Eye (tissue), 1 donor: ENCODE data around the gene RBCK1.
"Not testable (repeated sequence)": the region's sequence is repeated elsewhere in the genome, so short reads cannot be mapped to it uniquely, and the experiment has no call there.

Experiments used
- DNase-seq: peaks from one replicate; pipeline ENCODE4 v3.0.0-alpha.2; 2015

Gene RBCK1

DNA sequence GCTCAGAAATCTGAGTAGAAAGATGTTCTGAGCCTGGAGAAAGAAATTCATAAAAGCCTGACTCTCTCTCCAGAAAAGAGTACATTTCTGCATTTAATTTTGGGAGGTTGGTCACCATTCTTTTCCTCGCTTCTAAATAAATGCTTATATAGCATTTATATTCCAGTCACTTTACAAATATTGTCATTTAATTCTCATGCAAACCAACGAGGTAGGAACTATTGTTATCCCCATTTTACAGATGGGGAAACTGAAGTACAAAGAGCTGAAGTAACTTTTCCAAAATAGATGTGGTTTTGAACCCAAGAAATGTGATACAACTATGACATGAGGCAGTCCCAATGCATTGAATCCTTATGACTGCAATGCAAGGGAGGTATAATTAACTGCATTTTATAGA lies 32.0 kb upstream of the RBCK1 start:
- DNase-seq: no peak

DNA sequence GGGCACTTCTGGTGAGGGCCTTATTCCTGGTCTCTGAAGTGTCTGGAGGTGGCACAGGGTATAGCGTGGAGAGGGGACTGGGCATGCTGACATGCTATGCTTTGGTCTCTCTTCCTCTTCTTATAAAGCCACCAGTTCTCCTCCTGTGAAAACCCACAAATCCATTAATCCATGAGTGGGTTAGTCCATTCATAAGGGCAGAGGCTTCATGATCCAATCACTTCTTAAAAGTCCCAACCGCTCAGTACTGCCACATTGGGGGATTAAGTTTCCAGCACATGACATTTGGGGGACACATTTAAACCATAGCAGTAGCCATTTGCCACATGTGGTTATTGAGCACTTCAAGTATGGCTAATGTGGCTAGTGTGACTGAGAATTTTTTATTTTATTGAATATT lies 31.3 kb upstream of the RBCK1 start:
- DNase-seq: no peak

DNA sequence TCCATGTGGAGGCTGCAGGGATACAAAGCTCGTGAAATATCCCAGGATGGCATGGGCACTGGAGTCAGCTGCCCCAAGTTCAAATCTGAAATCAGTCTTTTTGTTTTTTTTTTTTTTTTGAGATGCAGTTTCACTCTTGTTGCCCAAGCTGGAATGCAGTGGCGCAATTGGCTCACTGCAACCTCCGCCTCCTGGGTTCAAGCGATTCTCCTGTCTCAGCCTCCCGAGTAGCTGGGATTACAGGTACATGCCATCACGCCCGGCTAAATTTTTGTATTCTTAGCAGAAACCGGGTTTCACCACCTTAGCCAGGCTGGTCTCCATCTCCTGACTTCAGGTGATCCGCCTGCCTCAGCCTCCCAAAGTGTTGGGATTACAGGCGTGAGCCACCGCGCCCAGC lies 30.5 kb upstream of the RBCK1 start:
- not testable (repeated sequence) for DNase-seq

DNA sequence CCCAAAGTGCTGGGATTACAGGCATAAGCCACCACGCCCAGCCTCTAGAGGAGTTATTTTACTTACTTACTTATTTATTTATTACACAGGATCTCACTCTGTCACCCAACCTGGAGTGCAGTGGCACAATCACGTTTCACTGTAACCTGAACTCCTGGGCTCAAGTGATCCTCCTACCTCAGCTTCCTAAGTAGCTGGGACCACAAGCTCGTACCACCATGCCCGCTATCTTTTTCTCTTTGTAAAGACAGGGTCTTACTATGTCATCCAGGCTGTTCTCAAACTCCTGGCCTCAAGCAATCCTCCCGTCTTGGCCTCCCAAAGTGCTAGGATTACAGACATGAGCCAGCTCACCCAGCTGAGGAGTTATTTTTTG lies 29.1 kb upstream of the RBCK1 start:
- DNase-seq: no peak

DNA sequence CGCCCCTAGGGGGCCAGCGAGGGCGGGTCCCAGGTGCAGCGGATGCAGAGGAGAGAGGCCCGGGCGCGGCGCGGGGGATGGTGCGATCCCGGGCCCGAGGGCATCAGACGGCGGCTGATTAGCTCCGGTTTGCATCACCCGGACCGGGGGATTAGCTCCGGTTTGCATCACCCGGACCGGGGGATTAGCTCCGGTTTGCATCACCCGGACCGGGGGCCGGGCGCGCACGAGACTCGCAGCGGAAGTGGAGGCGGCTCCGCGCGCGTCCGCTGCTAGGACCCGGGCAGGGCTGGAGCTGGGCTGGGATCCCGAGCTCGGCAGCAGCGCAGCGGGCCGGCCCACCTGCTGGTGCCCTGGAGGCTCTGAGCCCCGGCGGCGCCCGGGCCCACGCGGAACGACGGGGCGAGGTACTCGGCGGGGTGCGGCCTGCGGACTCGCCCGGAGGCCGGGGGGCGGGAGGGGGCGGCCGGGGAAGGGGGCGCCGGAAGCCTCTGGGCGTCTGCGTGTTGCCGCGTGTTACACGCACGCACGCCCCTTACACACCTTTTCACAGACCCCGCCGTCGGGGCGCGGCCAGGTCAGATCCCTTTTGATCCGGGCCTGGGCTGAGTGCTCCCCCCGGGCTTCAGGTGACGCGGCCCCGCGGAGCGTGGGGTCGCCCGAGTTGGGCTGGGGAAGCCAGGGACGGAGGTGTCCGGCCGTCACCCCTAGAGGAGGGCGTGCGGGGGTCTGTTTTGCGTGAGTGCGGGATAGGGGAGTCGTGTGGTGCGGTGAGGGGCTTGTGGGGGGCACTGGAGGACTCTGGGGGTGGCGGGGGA lies 27.1 kb upstream of the RBCK1 start:
- DNase-seq: peak; percentile 64

DNA sequence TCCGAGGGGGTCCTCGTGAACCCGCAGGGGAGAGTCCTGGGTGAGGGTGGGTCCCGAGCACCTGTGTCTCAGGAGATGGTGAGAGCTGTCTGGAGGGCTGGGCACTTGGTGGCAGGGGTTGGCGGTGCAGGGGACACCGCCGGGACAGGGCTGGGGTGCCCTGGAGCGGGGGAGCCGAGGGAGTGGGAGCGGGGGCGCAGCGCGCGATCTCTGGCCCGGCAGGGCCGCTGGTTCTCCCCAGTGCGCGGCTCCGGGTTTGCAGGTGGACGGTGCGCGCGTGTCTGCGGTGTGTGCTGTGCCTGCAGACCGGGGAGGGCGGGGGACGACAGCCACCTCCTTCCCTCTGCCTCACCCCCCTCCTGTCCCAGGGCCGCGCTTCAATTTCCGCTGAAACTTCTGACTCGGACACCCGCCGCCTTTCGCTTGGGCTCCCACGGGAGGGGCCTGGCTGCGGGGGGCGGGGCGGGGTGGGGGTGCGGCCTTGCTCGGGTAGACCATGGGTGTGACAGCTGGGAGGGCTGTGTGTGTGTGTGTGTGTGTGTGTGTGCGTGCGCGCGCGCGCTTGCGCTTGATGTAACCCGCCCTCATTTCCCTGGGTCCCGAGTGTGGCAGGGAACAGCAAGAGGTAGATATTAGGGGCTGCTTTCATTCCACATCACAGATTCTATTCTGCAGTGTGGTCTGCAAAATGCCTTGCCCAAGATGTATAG lies 26.4 kb upstream of the RBCK1 start:
- peak; percentile 78 for DNase-seq

DNA sequence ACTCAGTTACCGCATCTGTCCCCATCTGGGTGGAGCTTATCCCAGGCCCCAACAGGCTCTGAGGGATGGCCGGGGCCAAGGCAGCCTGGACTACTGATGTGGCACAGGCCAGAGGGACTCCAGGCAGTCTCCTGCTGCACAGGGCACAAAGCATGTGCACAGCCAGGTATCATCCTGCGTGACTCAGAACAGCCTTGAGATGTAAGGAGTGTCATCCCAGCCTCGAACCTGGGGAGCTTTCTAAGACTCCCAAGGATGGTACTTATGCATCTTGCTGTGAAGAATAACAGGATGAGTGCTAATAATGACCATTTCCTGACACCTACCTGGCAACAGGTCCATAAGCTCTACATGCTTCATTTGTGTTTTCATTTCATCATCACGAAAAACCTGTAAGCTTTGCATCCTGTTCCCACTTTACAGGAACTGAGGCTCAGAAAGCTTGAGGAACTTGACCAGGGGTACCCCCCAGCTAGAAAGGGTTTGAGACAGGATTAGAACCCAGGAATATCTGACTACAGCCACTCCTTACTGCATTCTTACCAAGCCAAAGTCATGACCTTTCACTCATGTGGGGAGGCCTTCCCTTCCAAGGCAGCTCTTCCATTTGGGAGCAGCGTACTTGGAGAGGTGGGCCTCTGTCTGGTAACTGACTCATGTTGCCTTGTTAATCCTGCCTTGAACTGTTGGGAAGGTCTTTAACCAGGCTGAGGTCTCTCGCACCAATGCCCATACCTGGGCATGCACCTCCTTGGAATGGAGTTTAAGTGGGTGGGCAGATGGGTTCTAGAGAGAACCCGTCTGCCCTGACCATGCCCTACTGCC lies 25.6 kb upstream of the RBCK1 start:
- DNase-seq: no peak

DNA sequence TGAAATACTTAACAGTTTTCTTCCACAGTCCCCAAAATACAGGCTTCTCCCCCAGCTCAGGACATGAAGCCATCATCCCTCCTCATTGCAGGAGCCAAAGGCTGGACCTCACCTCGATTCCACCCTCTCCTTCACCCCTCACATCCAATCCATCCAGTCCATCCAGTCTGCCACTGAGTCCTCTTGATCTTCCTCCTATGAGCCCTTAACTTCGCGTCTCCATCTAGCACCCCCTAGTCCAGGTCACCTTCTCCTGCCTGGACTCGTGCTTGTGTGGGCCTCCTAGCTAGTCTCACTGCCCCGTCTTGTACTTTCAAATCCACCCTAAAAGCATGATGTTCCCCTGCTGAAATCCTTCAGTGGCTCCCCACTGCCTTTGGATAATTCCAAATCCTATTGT lies 24.2 kb upstream of the RBCK1 start:
- no peak for DNase-seq

DNA sequence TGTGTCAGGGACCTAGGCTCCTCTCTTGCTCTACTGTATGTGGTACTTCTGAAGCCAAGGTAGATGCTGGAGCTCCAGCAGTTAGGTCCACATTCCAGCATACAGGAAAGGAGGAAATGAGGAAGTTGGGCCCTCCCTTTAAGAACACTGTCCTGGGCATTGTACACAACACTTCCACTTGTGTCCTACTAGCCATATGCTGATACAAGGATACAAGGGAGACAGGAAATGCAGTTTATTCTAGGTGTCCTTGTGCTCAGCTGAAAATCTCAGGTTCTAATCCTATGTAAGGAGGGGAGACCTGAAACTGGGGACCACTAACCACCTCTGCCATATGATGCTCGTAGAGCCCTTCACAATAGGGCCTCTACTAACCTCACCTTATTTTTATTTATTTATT lies 23.4 kb upstream of the RBCK1 start:
- no peak for DNase-seq

DNA sequence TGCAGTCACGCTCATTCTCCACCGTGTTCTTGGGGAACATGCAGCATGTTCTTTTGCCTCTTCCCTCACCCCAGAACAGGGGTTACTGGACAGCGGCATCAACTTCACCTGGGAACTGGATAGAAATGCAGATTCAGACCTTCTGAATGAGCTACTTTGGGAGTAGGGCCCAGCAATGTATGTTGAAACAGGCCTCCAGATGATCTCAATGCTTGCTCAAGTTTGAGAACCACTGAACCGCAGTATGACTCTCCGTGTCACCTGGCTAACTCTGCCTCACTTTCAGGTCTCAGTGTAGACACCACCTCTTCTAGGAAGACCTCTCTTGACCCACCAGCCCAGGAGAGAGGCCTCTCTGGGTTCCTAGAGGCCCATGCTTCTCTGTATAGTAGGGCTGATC lies 22.7 kb upstream of the RBCK1 start:
- no peak for DNase-seq

DNA sequence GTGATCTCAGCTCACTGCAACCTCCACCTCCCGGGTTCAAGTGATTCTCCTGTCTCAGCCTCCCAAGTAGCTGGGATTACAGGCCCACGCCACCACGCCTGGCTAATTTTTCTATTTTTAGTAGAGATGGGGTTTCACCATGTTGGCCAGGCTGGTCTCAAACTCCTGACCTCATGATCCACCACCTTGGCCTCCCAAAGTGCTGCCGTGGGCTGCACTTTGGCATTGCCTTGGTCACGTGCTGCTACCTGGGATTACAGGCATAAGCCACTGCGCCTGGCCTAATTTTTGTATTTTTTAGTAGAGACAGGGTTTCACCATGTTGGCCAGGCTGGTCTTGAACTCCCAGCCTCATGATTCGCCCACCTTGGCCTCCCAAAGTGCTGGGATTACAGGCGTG lies 21.5 kb upstream of the RBCK1 start:
- not testable (repeated sequence) for DNase-seq

DNA sequence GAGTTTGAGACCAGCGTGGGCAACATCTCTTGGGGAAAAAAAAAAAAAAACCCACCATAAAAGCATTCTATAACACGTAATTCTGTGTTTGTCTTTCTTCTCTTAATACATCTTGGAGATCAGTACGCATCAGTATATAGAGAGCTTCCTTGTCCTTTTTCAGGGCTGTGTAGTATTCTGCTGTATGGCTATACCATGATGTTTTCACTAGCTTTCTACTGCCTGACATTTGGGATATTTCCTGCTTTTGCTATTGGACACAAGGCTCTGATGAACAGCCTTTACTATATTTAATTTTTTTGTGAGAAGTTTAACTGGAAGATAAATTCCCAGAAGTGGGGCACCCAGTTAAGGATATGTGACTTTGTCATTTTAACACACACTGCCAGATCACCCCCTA lies 20.6 kb upstream of the RBCK1 start:
- no peak for DNase-seq

DNA sequence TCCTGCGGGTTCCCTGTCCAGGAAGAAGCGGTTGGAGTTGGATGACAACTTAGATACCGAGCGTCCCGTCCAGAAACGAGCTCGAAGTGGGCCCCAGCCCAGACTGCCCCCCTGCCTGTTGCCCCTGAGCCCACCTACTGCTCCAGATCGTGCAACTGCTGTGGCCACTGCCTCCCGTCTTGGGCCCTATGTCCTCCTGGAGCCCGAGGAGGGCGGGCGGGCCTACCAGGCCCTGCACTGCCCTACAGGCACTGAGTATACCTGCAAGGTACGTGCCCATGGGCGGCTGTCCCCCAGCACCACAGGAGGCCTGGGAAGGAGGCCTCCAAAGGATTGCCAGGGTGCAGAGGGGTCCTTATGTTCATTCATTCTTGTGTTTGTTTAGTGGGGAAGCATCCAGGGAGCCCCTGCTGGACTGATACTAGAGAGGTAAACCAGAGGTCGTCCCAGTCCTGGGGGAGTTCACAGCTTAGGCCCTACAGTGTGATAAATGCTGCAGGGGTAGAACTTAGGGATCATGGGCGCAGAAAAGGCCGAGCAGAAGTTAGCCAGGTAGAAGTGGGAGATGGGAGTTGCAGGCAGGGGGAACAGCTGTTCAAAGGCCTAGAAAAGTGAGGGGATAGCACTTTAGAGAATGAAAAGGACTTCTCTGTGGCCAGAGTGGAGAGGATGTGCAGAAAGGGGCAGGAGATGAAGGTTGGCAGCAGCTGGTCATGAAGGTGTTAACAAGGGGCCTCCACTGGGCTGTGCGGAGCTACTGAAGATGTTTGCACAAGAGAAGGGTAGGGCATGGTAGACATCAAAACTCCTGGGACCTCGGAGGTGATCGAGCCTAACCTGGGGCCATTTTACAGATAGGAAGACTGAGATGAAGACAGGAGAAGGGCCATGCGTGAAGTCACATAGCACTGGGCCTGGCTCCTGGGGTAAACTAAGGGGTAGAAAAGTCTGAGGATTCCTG lies 19.8 kb upstream of the RBCK1 start:
- no peak for DNase-seq

DNA sequence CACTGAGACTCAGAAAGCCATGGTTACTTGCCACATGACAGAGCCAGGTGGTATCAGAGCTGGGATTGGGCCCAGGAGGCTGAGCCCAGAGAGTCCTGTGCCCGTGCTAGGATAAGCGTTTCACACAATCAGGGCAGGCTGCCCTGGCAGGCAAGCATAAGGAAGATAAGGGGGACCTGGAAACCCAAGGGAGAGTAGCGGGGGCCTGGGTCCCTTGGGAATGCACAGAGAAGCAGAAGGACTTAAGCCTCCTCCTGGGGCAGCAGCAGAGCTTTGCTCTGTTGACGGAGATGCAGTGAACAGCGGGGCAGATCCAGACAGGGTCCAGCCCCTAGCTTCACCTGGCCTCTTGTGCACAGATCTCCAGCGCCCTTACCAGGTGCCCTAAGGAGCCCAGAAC lies 18.9 kb upstream of the RBCK1 start:
- DNase-seq: no peak

DNA sequence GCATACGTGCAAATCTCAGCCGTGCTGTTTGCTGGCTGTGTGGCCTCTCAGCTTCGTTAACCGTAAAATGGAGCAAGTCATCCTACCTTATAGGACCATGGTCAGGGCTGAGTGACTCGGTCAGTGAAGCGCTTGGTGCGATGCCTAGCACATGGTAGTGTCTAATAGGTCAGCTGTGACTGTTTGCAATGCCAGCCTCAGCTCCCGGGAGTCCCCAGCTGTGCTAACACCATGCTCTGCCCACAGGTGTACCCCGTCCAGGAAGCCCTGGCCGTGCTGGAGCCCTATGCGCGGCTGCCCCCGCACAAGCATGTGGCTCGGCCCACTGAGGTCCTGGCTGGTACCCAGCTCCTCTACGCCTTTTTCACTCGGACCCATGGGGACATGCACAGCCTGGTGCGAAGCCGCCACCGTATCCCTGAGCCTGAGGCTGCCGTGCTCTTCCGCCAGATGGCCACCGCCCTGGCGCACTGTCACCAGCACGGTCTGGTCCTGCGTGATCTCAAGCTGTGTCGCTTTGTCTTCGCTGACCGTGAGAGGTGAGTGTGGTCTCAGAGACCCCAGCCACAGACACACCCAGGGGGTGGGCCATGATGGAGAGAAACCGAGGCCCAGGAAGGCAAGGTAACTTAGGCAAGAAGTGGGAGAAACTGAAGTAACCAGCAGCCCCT lies 16.9 kb upstream of the RBCK1 start:
- no peak for DNase-seq

DNA sequence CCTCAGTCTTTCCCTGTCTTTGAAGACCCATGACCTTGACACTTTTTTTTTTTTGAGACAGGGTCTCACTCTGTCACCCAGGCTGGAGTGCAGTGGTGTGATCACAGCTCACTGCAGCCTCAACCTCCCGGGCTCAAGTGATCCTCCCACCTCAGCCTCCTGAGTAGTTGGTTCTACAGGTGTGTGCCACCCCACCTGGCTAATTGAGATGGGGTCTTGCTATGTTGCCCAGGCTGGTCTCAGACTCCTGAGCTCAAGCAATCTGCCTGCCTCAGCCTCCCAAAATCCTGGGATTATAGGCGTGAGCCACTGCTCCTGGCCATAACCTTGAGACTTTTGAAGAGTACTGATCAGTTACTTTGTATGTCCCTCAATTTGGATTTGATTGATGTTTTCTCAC lies 14.8 kb upstream of the RBCK1 start:
- DNase-seq: not testable (repeated sequence)

DNA sequence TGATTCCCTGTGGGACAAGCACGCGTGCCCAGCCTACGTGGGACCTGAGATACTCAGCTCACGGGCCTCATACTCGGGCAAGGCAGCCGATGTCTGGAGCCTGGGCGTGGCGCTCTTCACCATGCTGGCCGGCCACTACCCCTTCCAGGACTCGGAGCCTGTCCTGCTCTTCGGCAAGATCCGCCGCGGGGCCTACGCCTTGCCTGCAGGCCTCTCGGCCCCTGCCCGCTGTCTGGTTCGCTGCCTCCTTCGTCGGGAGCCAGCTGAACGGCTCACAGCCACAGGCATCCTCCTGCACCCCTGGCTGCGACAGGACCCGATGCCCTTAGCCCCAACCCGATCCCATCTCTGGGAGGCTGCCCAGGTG lies 11.9 kb upstream of the RBCK1 start:
- no peak for DNase-seq

DNA sequence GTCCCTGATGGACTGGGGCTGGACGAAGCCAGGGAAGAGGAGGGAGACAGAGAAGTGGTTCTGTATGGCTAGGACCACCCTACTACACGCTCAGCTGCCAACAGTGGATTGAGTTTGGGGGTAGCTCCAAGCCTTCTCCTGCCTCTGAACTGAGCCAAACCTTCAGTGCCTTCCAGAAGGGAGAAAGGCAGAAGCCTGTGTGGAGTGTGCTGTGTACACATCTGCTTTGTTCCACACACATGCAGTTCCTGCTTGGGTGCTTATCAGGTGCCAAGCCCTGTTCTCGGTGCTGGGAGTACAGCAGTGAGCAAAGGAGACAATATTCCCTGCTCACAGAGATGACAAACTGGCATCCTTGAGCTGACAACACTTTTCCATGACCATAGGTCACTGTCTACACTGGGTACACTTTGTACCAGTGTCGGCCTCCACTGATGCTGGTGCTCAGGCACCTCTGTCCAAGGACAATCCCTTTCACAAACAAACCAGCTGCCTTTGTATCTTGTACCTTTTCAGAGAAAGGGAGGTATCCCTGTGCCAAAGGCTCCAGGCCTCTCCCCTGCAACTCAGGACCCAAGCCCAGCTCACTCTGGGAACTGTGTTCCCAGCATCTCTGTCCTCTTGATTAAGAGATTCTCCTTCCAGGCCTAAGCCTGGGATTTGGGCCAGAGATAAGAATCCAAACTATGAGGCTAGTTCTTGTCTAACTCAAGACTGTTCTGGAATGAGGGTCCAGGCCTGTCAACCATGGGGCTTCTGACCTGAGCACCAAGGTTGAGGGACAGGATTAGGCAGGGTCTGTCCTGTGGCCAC lies 11.3 kb upstream of the RBCK1 start:
- no peak for DNase-seq

DNA sequence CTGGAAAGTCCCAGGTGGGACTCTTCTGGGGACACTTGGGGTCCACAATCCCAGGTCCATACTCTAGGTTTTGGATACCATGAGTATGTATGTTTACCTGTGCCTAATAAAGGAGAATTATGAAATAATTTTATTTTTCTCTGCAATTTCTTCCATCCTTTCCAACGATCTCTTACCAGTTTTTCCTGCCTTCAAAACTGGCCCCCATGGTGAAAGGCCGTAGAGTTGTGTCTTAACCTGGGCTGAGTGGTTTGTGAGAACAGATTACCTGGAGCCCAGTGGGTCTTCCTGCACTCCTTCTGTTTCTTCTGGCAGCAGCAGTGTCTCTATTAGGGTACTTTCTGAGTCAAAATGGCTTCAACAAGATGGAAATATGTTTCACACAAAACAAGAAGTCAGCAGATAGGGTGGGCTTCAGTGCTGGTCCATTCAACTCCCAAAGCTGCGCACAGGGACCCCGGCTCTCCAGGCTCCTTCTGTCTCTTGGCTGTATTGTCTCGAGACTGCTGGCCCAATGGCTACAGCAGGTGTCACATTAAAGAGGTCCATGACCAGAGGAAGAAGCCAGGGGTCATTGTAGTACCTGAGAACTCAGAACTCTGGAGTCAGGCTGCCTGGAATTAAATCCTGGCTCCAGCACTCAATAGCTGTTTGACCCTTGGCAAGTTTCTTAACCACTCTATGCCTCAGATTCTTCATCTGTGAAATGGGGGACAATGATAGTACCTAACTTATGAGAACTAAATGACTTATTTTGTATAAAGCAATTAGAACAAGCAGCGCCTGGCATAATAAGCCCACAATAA lies 10.5 kb upstream of the RBCK1 start:
- DNase-seq: no peak

DNA sequence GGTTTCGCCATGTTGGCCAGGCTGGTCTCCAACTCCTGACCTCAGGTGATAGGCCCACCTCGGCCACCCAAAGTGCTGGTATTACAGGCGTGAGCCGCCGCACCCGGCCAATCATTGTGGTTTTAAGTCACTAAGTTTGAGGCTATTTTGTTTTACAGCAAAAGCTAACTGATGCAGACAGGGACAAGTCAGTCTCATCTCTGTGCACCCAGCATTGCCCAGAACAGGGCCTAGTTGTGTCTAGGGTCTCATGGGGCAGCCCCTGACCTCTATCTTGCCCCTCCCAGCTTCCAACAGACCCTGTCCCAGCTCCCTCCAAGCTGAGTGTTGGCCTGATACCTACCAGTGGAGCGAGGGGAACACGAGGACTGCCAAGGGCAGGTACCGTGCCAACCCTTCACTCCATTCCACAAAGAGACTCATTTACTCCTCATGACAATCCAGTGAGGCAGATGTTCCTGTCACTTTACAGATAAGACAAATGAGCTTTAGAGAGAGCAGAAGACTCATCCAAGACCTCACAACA lies 8.9 kb upstream of the RBCK1 start:
- DNase-seq: no peak
